GM18511 (cell line): ENCODE results near the gene PALS2.

Experiments
- ATAC-seq: cut with Tn5 transposase; IDR thresholded peaks from one replicate; pipeline ENCODE4 v1.9.1; 2021; ENCODE audit warnings: mild to moderate bottlenecking, moderate library complexity; ENCODE audit not compliant: unreplicated experiment

The PALS2 gene, protein sequence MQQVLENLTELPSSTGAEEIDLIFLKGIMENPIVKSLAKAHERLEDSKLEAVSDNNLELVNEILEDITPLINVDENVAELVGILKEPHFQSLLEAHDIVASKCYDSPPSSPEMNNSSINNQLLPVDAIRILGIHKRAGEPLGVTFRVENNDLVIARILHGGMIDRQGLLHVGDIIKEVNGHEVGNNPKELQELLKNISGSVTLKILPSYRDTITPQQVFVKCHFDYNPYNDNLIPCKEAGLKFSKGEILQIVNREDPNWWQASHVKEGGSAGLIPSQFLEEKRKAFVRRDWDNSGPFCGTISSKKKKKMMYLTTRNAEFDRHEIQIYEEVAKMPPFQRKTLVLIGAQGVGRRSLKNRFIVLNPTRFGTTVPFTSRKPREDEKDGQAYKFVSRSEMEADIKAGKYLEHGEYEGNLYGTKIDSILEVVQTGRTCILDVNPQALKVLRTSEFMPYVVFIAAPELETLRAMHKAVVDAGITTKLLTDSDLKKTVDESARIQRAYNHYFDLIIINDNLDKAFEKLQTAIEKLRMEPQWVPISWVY

GRCh38 chr7:24572997-24573553 is at the start of gene PALS2:
PALS2 (plus strand) TSS chr7:24573452; CDS start chr7:24623668, 50,216 bp downstream.
- peak; percentile 52 for ATAC-seq

- ATAC-seq: no peak
Observed at GRCh38 chr7:24531255-24531654, 42.0 kb upstream of the PALS2 start.

DNA sequence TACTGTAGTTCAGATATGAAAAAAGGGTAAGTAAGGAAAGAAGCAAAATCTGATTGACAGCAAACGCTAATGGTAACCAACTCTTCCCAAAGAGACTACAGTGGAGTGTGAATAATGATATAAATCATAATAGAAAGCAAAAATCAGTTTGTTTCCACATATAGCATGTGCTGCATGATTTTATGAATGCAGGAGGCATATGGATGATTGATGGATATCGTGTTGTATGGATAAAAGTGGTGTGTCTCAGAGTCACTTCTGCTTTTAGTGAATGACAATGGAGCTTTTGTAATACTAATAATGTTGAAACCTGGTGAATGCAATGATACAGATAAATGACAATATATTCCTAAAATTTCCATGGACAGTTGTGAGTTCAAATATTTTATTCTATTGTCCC is 36.6 kb upstream of the PALS2 start:
- no peak for ATAC-seq

GRCh38 chr7:24540956-24541355 is 32.3 kb upstream of the PALS2 start:
- ATAC-seq: no peak

GRCh38 chr7:24545215-24545614 is 28.0 kb upstream of the PALS2 start:
- ATAC-seq: no peak

GRCh38 chr7:24548390-24548789 is 24.9 kb upstream of the PALS2 start:
- no peak for ATAC-seq

- ATAC-seq: no peak
Observed at GRCh38 chr7:24549991-24550390, 23.3 kb upstream of the PALS2 start.

DNA sequence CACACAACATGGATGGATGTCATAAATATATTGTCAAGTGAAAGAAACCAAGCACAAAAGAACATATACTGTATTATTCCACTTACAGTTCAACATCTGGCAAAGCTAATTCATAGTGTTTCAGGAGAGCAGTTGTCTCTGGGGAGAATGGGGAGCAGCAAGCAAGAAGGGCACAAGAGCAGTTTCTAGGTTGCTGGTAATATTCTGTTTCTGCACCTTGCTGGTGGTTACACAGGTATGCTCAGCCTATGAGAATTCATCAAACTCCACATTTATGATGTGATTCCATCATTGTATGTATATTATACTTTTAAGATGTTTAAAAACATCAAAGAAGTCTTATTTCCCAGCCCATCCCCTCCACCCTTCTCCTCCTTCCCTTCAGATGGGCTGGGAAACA is 18.1 kb upstream of the PALS2 start:
- no peak for ATAC-seq

DNA sequence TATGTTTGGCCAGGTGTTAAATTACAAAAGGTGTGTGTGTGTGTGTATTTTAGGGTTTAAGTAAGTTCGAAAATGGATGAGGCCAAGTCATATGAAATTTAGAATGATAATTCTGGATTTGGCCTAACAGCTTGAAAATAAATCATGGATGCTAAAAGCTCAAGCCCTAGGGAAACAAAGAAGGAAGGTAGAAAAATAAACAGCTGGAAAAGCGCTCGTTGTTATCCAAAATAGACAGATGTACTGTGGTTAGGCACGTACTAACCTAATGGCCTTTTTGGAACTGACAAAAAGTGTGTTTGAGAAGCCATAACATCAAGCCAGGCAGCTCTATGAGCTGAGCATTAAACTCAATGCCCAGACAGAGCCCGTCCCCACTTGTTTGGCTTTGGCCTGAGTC is 17.5 kb upstream of the PALS2 start:
- no peak for ATAC-seq

- no peak for ATAC-seq
Observed at GRCh38 chr7:24560772-24561171, 12.5 kb upstream of the PALS2 start.

DNA sequence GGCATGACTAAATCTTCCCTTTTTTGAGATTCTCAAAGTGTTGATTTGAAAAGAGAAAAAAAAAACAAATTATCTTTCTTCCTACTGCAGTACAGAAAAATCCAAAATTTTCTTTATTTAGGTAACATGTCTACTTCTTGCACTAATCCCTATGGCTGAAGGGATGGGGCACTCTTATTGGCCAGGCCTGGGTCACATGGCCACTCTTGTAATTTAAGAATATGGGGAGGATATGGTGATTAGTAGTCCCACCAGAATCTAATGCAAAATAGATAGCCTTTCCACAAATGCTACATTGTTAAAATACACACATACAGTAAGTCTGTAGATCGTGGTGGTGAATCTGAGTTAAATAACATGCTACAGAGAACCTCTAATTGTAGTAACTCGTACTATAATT is 7.0 kb upstream of the PALS2 start:
- ATAC-seq: no peak

DNA sequence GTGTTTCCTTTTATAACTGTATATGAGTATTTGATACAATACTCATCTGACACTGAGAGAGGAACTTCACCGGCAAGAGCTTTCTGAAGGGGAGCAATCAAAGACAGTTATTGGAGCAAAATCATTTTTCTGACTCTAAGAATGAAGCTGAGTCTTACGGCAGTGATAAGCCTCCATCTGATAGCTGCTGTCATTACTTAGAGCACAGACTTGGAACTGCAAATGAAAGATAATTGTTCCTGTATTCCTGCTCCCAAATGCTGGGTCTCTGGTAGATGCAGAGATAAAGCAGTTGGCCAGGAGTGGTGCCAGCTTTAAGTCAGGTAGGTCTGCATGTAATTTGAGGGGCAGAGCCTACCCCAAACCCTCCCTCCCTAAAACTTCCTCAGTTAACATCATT is 2.3 kb upstream of the PALS2 start:
- no peak for ATAC-seq

GRCh38 chr7:24572016-24572392 is 1.2 kb upstream of the PALS2 start:
- no peak for ATAC-seq

DNA sequence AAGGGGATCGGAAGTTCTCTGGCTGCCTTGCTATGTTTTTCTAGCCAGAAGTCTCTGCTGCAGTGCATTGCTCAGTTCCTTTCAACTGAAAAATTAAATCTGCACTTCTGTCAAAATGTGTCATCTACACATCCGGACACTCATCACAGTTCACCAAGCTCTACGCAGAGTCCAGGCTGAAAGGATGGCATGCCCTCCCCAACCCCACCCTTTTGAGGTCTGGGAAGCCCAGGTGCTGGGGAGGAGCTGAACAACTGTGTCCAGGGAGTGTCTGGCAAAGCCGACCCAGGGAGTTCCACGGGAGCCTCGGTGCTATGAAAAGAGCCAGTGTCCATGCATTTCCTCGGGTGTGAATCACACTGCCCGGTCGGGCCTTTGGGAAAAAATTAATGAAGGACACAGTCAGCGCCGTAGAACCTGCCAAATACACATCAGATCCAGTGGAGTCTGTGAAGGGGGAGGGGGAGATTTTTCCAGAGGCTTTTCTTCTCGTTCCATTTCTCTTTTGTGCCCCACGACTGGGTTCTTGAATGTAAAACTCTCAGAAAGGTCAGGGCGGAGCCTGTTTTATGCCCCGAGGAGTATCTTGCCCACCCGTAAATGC is 757 bp upstream of the PALS2 start:
- peak; percentile 22 for ATAC-seq

DNA sequence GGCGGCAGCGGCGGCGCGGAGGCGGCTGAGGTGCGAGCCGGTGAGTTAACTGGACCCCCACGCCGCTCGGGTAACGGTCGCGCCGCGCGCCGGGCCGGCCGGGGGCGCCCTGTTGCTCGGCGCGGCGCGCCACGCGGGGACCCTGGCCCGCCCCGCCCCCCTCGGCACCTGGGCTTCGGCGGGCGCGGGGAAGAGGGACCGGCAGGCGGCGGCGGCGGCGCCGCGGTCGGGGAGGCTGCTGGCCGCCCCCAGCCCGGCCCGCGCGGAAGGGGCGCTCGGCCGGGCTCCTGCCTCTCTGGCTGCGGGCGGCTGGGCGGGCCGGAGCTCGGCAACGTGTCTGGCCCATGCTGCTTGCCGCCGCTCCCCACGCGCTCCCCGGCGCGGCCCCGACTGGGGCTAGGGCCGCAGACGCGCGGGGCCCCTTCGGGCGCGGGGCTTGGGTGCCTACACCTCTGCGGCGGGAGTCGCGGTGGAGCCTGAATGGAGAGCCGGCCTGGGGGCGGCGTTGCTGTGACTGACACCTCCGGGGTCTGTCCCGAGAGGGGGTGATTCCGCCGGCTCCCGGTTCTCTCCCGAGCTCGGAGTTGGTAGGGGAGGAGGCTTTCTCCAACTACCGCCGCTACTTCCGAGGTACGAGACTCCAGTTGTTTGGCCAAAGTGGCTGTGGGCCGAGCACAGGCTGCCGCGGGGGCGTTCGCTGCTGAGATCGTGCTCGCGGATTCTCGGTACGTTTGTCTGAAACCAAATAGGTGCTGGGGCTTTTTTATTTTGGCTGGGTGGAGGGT is 494 bp downstream of the PALS2 start:
- ATAC-seq: peak; percentile 30

- ATAC-seq: no peak
Observed at GRCh38 chr7:24574386-24574785, 1.1 kb downstream of the PALS2 start.

GRCh38 chr7:24574950-24575349 is 1.7 kb downstream of the PALS2 start:
- no peak for ATAC-seq

DNA sequence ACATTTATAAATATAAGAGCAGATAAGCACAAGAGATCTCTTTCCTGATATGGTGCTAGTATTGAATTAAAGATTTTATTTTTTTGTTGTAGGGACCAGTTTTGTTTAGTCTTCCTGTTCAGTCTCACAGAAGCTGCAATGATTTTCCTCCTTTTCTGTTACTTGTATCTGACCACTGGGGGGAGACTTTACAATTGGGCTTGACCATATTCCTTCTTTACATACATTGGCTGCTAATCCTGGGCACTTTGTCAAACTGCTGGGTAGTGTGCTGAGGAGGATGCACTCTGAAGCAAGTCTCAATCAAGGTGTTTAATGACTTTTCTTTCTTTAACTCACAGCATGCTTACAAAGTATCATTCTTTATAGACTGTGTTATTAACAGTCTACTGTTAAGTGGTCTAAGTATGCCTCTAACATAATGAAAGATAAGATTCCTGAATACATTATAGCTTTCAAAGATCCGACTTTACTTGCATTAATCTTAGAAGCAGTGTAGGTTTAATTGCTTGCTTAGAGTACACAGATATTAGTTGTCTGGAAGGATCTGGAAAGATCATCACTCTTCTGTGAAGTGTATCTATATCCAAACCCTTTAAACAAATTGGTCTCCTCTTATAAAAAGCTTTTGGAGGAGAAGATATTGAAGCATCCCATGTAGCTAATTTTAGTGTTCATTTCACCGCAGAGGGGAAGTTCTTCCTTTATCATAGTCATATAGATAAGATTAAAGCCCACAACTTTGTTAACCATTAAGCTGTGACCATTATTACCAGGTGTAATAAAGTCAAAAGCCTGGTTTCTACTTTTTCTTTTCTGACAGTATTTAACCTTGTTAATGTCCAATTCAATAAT is 3.1 kb downstream of the PALS2 start:
- ATAC-seq: peak; percentile 38

GRCh38 chr7:24578052-24578451 is 4.8 kb downstream of the PALS2 start:
- no peak for ATAC-seq

DNA sequence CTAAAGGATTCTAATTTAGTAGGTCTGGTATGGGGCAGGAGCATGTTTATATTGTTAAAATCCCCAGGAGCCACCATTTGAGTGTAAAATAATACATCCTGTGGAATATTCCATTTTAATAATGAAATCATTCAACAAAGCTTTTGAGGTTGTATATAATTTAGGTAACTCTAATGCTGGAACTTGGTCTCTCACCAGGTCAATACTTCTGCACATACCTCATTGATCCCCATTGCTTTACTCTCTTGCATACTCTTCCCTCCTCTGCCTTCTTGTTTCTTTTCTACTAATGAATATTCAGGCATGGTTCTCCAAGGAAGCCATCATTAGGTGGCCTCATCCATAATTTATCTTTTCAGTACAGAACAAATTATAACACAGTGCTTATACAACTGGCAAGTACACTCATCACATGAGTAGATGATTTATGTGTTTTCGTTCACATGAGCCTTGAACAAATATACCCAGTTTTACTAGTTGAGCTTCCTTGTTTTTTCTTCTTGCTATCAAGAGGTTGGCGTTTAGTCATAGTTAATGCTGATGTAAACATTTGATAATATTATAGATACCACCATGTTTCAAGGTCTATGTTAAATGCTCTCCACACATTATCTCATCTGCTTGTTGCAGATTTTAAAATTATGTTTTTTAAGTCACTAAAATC is 7.2 kb downstream of the PALS2 start:
- ATAC-seq: no peak
